SU-DHL-6 (cell line): ENCODE measurements around the gene FARS2.

Experiments
- H2AFZ ChIP-seq: fragments of 200-600 bp; sonication (generic); 2 replicates; pipeline ENCODE4 v1.6.1; 2014; ENCODE audit warnings: low read depth, mild to moderate bottlenecking, moderate library complexity, mixed read lengths, antibody characterized with exemption, low read length; ENCODE audit not compliant: severe bottlenecking
- H3F3A ChIP-seq: fragments of 200-600 bp; shearing (Covaris generic); 2 replicates; pipeline ENCODE4 v1.6.0; 2016; ENCODE audit warnings: antibody characterized with exemption, mild to moderate bottlenecking; ENCODE audit not compliant: insufficient read depth
- H3K27ac ChIP-seq: fragments of 200-600 bp; sonication (generic); 2 replicates; pipeline ENCODE4 v1.5.1; 2016; ENCODE audit warnings: low read depth, mild to moderate bottlenecking, low read length, moderate library complexity, mixed read lengths
- H3K27me3 ChIP-seq: fragments of 200-600 bp; sonication (generic), shearing (Covaris generic); 2 replicates; pipeline ENCODE4 v1.6.0; 2014; ENCODE audit warnings: mild to moderate bottlenecking, low read length
- H3K36me3 ChIP-seq: fragments of 200-600 bp; sonication (generic); 2 replicates; pipeline ENCODE4 v1.6.1; 2014; ENCODE audit warnings: mild to moderate bottlenecking, low read length, mixed read lengths
- H3K4me2 ChIP-seq: fragments of 300-600, 200-600 bp; shearing (Covaris generic), sonication (generic); 2 replicates; pipeline ENCODE4 v1.6.0; 2014; ENCODE audit warnings: low read length, low read depth, mild to moderate bottlenecking; ENCODE audit not compliant: poor library complexity, severe bottlenecking
- H3K4me3 ChIP-seq: fragments of 200-600 bp; sonication (generic); 2 replicates; pipeline ENCODE4 v1.5.1; 2014; ENCODE audit warnings: antibody characterized with exemption, low read length, mild to moderate bottlenecking, mixed read lengths; ENCODE audit not compliant: insufficient read depth, poor library complexity, severe bottlenecking
- H3K79me2 ChIP-seq: fragments of 200-600 bp; sonication (generic); 2 replicates; pipeline ENCODE4 v1.6.1; 2014; ENCODE audit warnings: mild to moderate bottlenecking, low read length, moderate library complexity; ENCODE audit not compliant: insufficient read depth
- H3K9ac ChIP-seq: fragments of 200-600 bp; sonication (generic); 2 replicates; pipeline ENCODE4 v1.7.0; 2014; ENCODE audit warnings: mild to moderate bottlenecking, low read length
- H3K9me2 ChIP-seq: fragments of 200-600 bp; sonication (generic); replicated peaks from 2 replicates; pipeline ENCODE4 v1.6.1; 2014; ENCODE audit warnings: low read length; ENCODE audit not compliant: insufficient read depth
- H3K9me3 ChIP-seq: fragments of 200-600 bp; sonication (generic); 2 replicates; pipeline ENCODE4 v1.6.1; 2014; ENCODE audit warnings: low read length, mixed read lengths; ENCODE audit not compliant: insufficient read depth
- H4K20me1 ChIP-seq: fragments of 200-600 bp; sonication (generic); 2 replicates; pipeline ENCODE4 v1.6.1; 2014; ENCODE audit warnings: low read depth, mild to moderate bottlenecking, antibody characterized with exemption, low read length, moderate library complexity, mixed read lengths
- EZH2phosphoT487 ChIP-seq: fragments of 200-600 bp; sonication (generic), shearing (Covaris generic); conservative IDR thresholded peaks from 2 replicates; pipeline ENCODE4 v1.6.1; 2018; ENCODE audit warnings: mild to moderate bottlenecking, antibody characterized with exemption, low read length, moderate library complexity, mixed read lengths
- TF ChIP-seq, protein P1 (sequence below): fragments of 200-600 bp; sonication (generic); IDR thresholded peaks from one replicate; pipeline ENCODE4 v1.5.1; 2017; ENCODE audit warnings: antibody characterized with exemption, mild to moderate bottlenecking, low read length, moderate library complexity; ENCODE audit not compliant: insufficient read depth, poor library complexity, severe bottlenecking

FARS2 gene

DNA sequence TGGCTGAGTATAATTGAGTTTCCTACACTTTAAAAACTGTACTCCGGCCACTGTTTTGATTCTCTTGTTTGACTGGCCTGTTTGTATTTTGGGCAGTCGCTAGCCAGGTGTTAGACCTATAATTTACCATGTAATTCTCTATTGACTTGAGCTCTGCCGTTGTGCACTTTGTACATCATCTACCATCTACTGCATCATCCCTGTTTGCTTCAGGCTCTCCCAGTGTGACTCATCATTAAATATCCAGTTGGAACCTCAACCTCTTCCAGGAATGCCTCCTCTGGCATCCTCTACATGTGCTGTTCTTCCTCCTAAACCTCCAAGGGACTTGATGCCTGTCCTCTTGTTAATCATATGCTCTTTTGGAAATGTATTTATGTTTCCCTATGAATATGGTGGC is 72.3 kb downstream of the FARS2 start:
- H2AFZ ChIP-seq, result no peak overlapping the region
- H3K4me2 ChIP-seq, result no peak overlapping the region
- no peaks in the 10 kb centered on the region for H3K36me3 ChIP-seq
- H3F3A ChIP-seq, result no peaks in the 10 kb centered on the region
- H3K4me3 ChIP-seq, result no peak overlapping the region
- peaks cover 48% of the 10 kb centered on the region for H4K20me1 ChIP-seq
- H3K27ac ChIP-seq, result no peak overlapping the region
- no peaks in the 10 kb centered on the region for H3K9me2 ChIP-seq
- H3K9me3 ChIP-seq, result no peaks in the 10 kb centered on the region
- TF ChIP-seq EZH2phosphoT487, result no peak
- TF ChIP-seq, protein P1, sequence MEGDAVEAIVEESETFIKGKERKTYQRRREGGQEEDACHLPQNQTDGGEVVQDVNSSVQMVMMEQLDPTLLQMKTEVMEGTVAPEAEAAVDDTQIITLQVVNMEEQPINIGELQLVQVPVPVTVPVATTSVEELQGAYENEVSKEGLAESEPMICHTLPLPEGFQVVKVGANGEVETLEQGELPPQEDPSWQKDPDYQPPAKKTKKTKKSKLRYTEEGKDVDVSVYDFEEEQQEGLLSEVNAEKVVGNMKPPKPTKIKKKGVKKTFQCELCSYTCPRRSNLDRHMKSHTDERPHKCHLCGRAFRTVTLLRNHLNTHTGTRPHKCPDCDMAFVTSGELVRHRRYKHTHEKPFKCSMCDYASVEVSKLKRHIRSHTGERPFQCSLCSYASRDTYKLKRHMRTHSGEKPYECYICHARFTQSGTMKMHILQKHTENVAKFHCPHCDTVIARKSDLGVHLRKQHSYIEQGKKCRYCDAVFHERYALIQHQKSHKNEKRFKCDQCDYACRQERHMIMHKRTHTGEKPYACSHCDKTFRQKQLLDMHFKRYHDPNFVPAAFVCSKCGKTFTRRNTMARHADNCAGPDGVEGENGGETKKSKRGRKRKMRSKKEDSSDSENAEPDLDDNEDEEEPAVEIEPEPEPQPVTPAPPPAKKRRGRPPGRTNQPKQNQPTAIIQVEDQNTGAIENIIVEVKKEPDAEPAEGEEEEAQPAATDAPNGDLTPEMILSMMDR, result no peak
- H3K27me3 ChIP-seq, result no peaks in the 10 kb centered on the region
- no peaks in the 10 kb centered on the region for H3K79me2 ChIP-seq
- no peak overlapping the region for H3K9ac ChIP-seq

DNA sequence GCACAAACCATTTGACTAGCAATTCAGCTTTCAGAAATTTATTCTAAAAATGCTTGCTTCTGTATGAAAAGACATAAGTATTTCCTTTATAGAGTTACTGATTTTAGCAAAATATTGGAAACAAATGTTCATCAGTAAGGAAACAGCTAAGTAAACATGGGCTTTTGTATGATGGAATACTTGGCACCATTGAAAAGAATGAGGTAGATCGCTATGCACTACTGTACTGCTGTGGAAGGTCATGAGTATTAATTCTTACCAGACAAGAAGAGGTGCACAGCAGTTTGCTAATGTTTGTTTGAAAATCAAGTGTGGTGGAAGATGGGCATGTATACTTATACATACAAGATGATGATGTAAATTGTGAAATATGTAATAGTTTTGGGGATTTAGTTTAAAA is 73.0 kb downstream of the FARS2 start:
- Histone ChIP-seq H3K9me3 (no peaks in the 10 kb centered on the region), H3K9me2 (no peaks in the 10 kb centered on the region), H2AFZ (no peak overlapping the region), H3K4me2 (no peak overlapping the region), H4K20me1 (peaks cover 48% of the 10 kb centered on the region), H3K27ac (no peak overlapping the region), H3K9ac (no peak overlapping the region), H3K79me2 (no peaks in the 10 kb centered on the region), H3K27me3 (no peaks in the 10 kb centered on the region), H3F3A (no peaks in the 10 kb centered on the region), H3K4me3 (no peak overlapping the region), H3K36me3 (no peaks in the 10 kb centered on the region)
- TF ChIP-seq EZH2phosphoT487, result no peak
- TF ChIP-seq, protein P1, result no peak

DNA sequence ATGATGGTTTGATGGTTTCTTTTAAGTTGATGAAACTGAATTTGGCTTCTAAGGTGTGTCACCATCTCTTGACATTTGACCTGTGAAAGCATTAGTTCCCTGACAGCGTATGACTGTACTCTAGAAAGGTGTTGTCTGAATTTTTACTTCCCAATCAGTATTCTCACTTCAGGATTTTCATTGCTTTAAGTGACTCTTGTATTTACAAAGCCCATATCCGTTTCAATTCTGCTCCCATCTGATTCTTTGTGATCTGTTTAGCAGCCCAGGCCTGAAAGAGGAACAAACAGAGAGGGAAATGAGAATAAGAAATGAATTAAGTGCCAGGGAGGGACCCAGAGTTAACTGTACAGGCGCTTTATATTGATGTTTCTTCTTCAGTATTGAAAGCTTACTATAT is 73.7 kb downstream of the FARS2 start:
- H3K27ac ChIP-seq, result no peak overlapping the region
- TF ChIP-seq, protein P1, result no peak
- TF ChIP-seq EZH2phosphoT487, result no peak
- no peaks in the 10 kb centered on the region for H3K36me3 ChIP-seq
- no peaks in the 10 kb centered on the region for H3K9me2 ChIP-seq
- no peaks in the 10 kb centered on the region for H3K79me2 ChIP-seq
- no peaks in the 10 kb centered on the region for H3K27me3 ChIP-seq
- no peak overlapping the region for H3K4me2 ChIP-seq
- peaks cover 48% of the 10 kb centered on the region for H4K20me1 ChIP-seq
- H3K9ac ChIP-seq, result no peak overlapping the region
- H2AFZ ChIP-seq, result no peak overlapping the region
- H3K9me3 ChIP-seq, result no peaks in the 10 kb centered on the region
- H3F3A ChIP-seq, result no peaks in the 10 kb centered on the region
- H3K4me3 ChIP-seq, result no peak overlapping the region
